K562 (cell line): ENCODE data around the gene MCOLN2. TPM values are rescaled to one million over a fixed set of nuclear protein-coding genes. Genes with fewer than 3 reads are reported as not detected.

Experiments used
- ATAC-seq: fragments of 200-7000 bp; cut with Tn5 transposase; 3 replicates; pipeline ENCODE4 v1.9.1; 2020; ENCODE audit warnings: moderate library complexity
- BruUV-seq: library from RNA; stranded (reverse); fragments of 400-500 nt; replicated peaks from 2 replicates; lab custom pipeline; 2021; lab: Mats Ljungman, UMichigan
- CTCF ChIA-PET: fragments of 300-600 bp; formaldehyde crosslinking; extraction: SDS; loops from one replicate; lab custom pipeline; 2021; ENCODE audit warnings: low intra/inter-chr PET ratio; lab: Yijun Ruan, JAX
- POLR2A ChIA-PET: fragments of 300-600, 350-650 bp; sonication (Branson Sonifier 250); formaldehyde crosslinking; extraction: SDS; loops from one replicate; lab custom pipeline; 2021; ENCODE audit warnings: antibody characterized with exemption, inconsistent platforms; lab: Yijun Ruan, JAX
- DNase-seq, 4 experiments: peaks; one replicate each; pipeline versions ENCODE4 v3.0.0 to v3.0.0-alpha.2; 2011 to 2018; ENCODE audit warnings: low spot score in 3 of 4, mixed read lengths in 3 of 4; ENCODE audit errors: extremely low read depth in 1 of 4
- FAIRE-seq: peaks from 2 replicates; lab custom pipeline; 2011; peaks lifted over from hg19 to GRCh38; lab: Jason Lieb, UNC
- H2AFZ ChIP-seq: 2 replicates; pipeline ENCODE4 v1.6.0; 2011; ENCODE audit warnings: low read depth, low read length, control low read depth, inconsistent platforms
- H3K27ac ChIP-seq: fragments of 200-600 bp; 3 replicates; pipeline ENCODE4 v1.8.0; 2011; ENCODE audit warnings: low read depth, mild to moderate bottlenecking, control low read depth, inconsistent platforms, low read length, moderate library complexity, mixed read lengths; ENCODE audit errors: extremely low read depth
- H3K27me3 ChIP-seq, 2 experiments: fragments of 300-600 bp in 1 of 2; 2 replicates in 1 of 2; 3 replicates in 1 of 2; pipeline versions ENCODE4 v1.6.0 to v1.8.0; 2011; ENCODE audit warnings: inconsistent platforms in 2 of 2, low read length in 2 of 2, mild to moderate bottlenecking in 1 of 2, mixed read lengths in 1 of 2, moderate library complexity in 1 of 2; ENCODE audit not compliant: control insufficient read depth in 2 of 2, insufficient read depth in 2 of 2
- H3K36me3 ChIP-seq: fragments of 300-600 bp; 3 replicates; pipeline ENCODE4 v1.8.0; 2011; ENCODE audit warnings: mild to moderate bottlenecking, low read length, inconsistent platforms; ENCODE audit not compliant: control insufficient read depth, insufficient read depth
- H3K4me1 ChIP-seq, 2 experiments: fragments of 200-600 bp in 1 of 2; replicated peaks in 1 of 2; 2 replicates in 1 of 2; 3 replicates in 1 of 2; pipeline versions ENCODE4 v1.5.1 to v1.8.0; 2011; ENCODE audit warnings: inconsistent platforms in 2 of 2, low read length in 2 of 2, mild to moderate bottlenecking in 1 of 2, mixed read lengths in 1 of 2, moderate library complexity in 1 of 2; ENCODE audit not compliant: control insufficient read depth in 2 of 2, insufficient read depth in 2 of 2
- H3K4me2 ChIP-seq: 2 replicates; pipeline ENCODE4 v1.6.1; 2011; ENCODE audit warnings: low read length, control low read depth, inconsistent platforms, mixed read lengths; ENCODE audit not compliant: insufficient read depth
- H3K4me3 ChIP-seq: fragments of 200-600 bp; sonication (generic), shearing (Covaris generic); 2 replicates; pipeline ENCODE4 v1.5.1; 2016; ENCODE audit warnings: control low read depth, inconsistent platforms
- H3K79me2 ChIP-seq: fragments of 200-600 bp; 3 replicates; pipeline ENCODE4 v1.8.0; 2011; ENCODE audit warnings: low read length, inconsistent platforms; ENCODE audit not compliant: control insufficient read depth, insufficient read depth
- H3K9ac ChIP-seq, 2 experiments: 2 replicates each; pipeline versions ENCODE4 v1.6.0 to v1.6.1; 2011; ENCODE audit warnings: low read depth in 2 of 2, low read length in 2 of 2, control low read depth in 1 of 2, inconsistent platforms in 1 of 2, mild to moderate bottlenecking in 1 of 2, mixed read lengths in 1 of 2; ENCODE audit not compliant: insufficient read depth in 1 of 2
- H3K9me1 ChIP-seq: one replicate; pipeline ENCODE4 v1.6.0; 2011; ENCODE audit warnings: inconsistent platforms, mild to moderate bottlenecking, low read length, moderate library complexity; ENCODE audit not compliant: control insufficient read depth, insufficient read depth
- H3K9me3 ChIP-seq: replicated peaks from 2 replicates; pipeline ENCODE4 v1.5.1; 2011; ENCODE audit warnings: low read depth, low read length, inconsistent platforms; ENCODE audit not compliant: control insufficient read depth, insufficient read depth
- H4K20me1 ChIP-seq: replicated peaks from 2 replicates; pipeline ENCODE4 v1.6.1; 2011; ENCODE audit warnings: low read length, inconsistent platforms, mixed read lengths; ENCODE audit not compliant: control insufficient read depth, insufficient read depth
- CREB5 ChIP-seq: fragments of 250-450 bp; sonication (Bioruptor Pico); IDR thresholded peaks from 2 replicates; pipeline ENCODE4 v1.5.0; 2020; ENCODE audit warnings: mild to moderate bottlenecking
- IRF9 ChIP-seq: fragments of 450-650 bp; IDR thresholded peaks from 2 replicates; pipeline ENCODE4 v1.6.1; 2016; ENCODE audit warnings: missing biosample characterization, missing genetic modification characterization
- TAF15 ChIP-seq: fragments of 200-400 bp; formaldehyde crosslinking; IDR thresholded peaks from 2 replicates; pipeline ENCODE4 v1.6.1; 2017; ENCODE audit warnings: mild to moderate bottlenecking, low read depth, low read length, moderate library complexity
- ZNF354B ChIP-seq: fragments of 250-450 bp; sonication (Bioruptor Pico); IDR thresholded peaks from 2 replicates; pipeline ENCODE4 v1.4.0; 2020
- in situ Hi-C: fragments of 300-500 bp; cut with MboI; formaldehyde crosslinking; loops from 4 replicates; pipeline ENCODE4 v1.15.0; 2018; ENCODE audit warnings: inconsistent platforms, mixed read lengths
- intact Hi-C: fragments of 100-400 bp; cut with micrococcal nuclease; formaldehyde crosslinking; loops from 2 replicates; pipeline ENCODE4 v1.14.2; 2022
- polyA plus RNA-seq, 8 experiments: library from polyadenylated mRNA; depleted of rRNA in 4 of 8; stranded (reverse) in 5 of 8; unstranded in 3 of 8; fragments of >200 nt; fragmentation: Nextera tagmentation in 2 of 8; fragmentation: Illumina TruSeq in 1 of 8; extraction: Ambion mirVana in 2 of 8; extraction: Trizol in 1 of 8; gene quantifications; 2 replicates each; pipeline versions ENCODE4 v1.2.1 to v1.2.3, GENCODE V29; 2011 to 2014; ENCODE audit warnings: inconsistent platforms in 1 of 8, missing spikeins in 1 of 8
- total RNA-seq, 7 experiments: library from RNA; depleted of rRNA in 6 of 7; stranded (reverse); fragments of >200 nt in 6 of 7; fragmentation: Illumina TruSeq in 2 of 7; extraction: Trizol in 2 of 7; gene quantifications; 2 replicates each; pipeline versions ENCODE4 v1.2.1 to v1.2.3, GENCODE V29; 2011 to 2021; ENCODE audit warnings: low replicate concordance in 1 of 7
- TF ChIP-seq, protein P1 (sequence below): fragments of 450-650 bp; formaldehyde crosslinking; IDR thresholded peaks from 2 replicates; pipeline ENCODE4 v1.4.0; 2022; ENCODE audit warnings: missing genetic modification characterization

MCOLN2 gene
- total and polyA plus RNA-seq, 9 of the 15 experiments (the other 6 are each of a cell fraction or from before 2014, with no cell fraction given): 0.18 TPM; not detected in 8

GRCh38 chr1:85001742-85002141, 4.8 kb upstream of the MCOLN2 start:
- no peak overlapping the region for H3K4me3 ChIP-seq
- in situ Hi-C loops: no loop called here
- no peak overlapping the region for H2AFZ ChIP-seq
- BruUV-seq: no TSS peak
- ATAC-seq: no peak
- H3K4me2 ChIP-seq: no peak overlapping the region
- H3K36me3 ChIP-seq: no peaks in the 10 kb centered on the region
- H3K9ac ChIP-seq: no peak overlapping the region
- no peak for FAIRE-seq
- H3K79me2 ChIP-seq: no peaks in the 10 kb centered on the region
- H3K9me1 ChIP-seq: no peaks in the 10 kb centered on the region
- no peaks in the 10 kb centered on the region for H4K20me1 ChIP-seq
- peaks cover 9 to 21% of the 10 kb centered on the region in 2 experiments; a peak in 3 of 5 replicates for H3K27me3 ChIP-seq
- CTCF ChIA-PET: no interaction called here
- TF ChIP-seq TAF15: no peak
- TF ChIP-seq, protein P1, sequence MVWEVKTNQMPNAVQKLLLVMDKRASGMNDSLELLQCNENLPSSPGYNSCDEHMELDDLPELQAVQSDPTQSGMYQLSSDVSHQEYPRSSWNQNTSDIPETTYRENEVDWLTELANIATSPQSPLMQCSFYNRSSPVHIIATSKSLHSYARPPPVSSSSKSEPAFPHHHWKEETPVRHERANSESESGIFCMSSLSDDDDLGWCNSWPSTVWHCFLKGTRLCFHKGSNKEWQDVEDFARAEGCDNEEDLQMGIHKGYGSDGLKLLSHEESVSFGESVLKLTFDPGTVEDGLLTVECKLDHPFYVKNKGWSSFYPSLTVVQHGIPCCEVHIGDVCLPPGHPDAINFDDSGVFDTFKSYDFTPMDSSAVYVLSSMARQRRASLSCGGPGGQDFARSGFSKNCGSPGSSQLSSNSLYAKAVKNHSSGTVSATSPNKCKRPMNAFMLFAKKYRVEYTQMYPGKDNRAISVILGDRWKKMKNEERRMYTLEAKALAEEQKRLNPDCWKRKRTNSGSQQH (CRISPR knock-in tag): no peak
- no peak for TF ChIP-seq ZNF354B (CRISPR knock-in tag)
- no peak for TF ChIP-seq CREB5 (CRISPR knock-in tag)
- TF ChIP-seq IRF9 (tag): no peak
- POLR2A ChIA-PET: no interaction called here
- DNase-seq: no peak
- no peak overlapping the region for H3K27ac ChIP-seq
- intact Hi-C loops: no loop called here
- H3K9me3 ChIP-seq: no peaks in the 10 kb centered on the region
- H3K4me1 ChIP-seq: peaks cover 0 to 12% of the 10 kb centered on the region in 2 experiments; a peak in 2 of 5 replicates
